ENCODE data around the gene PPP2R5B.
A peak's percentile ranks its signal among the peaks of the same experiment; 100 is the strongest.

PPP2R5B gene

DNA sequence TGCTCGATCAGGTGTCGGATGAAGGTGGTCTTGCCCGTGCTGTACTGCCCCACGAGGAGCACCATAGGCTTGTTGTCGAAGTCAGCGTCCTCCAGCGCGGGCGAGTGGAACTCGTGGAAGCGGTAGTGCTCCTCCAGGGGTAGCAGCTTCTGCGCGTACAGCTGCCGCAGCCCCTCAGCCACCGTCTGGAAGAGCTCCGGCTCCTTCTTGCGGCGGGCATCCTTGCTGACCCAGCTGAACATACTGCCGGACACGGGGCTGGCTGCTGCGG, 46.3 kb upstream of the PPP2R5B start (continued):
- TF ChIP-seq, protein P1, sequence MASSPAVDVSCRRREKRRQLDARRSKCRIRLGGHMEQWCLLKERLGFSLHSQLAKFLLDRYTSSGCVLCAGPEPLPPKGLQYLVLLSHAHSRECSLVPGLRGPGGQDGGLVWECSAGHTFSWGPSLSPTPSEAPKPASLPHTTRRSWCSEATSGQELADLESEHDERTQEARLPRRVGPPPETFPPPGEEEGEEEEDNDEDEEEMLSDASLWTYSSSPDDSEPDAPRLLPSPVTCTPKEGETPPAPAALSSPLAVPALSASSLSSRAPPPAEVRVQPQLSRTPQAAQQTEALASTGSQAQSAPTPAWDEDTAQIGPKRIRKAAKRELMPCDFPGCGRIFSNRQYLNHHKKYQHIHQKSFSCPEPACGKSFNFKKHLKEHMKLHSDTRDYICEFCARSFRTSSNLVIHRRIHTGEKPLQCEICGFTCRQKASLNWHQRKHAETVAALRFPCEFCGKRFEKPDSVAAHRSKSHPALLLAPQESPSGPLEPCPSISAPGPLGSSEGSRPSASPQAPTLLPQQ (tag by site-specific recombination; IDR thresholded peaks at IDR 0.05), result peak; percentile 72; the same call in 1 of the 2 replicates
- no peak for TF ChIP-seq ZNF146 (tag by site-specific recombination; IDR thresholded peaks at IDR 0.05)
- peak; percentile 65; the same call in 1 of the 2 replicates for TF ChIP-seq ZNF501 (tag by site-specific recombination; IDR thresholded peaks at IDR 0.05)
- 0 out of 2 replicates have a peak, but pooled peaks have one; percentile 23 for TF ChIP-seq ZNF76 (tag by site-specific recombination; IDR thresholded peaks at IDR 0.05; ENCODE audit: borderline replicate concordance, low read depth)
- no peak for TF ChIP-seq ZNF658 (tag by site-specific recombination; IDR thresholded peaks at IDR 0.05)
- no peak for TF ChIP-seq ZNF132 (tag by site-specific recombination; IDR thresholded peaks at IDR 0.05; ENCODE audit: borderline replicate concordance)
- TF ChIP-seq, protein P2, sequence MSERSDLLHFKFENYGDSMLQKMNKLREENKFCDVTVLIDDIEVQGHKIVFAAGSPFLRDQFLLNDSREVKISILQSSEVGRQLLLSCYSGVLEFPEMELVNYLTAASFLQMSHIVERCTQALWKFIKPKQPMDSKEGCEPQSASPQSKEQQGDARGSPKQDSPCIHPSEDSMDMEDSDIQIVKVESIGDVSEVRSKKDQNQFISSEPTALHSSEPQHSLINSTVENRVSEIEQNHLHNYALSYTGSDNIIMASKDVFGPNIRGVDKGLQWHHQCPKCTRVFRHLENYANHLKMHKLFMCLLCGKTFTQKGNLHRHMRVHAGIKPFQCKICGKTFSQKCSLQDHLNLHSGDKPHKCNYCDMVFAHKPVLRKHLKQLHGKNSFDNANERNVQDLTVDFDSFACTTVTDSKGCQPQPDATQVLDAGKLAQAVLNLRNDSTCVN (tag by site-specific recombination; optimal IDR thresholded peaks at IDR 0.05), result peak; percentile 84
- TF ChIP-seq ZNF2 (tag by site-specific recombination; IDR thresholded peaks at IDR 0.05), result peak; percentile 56; the same call in 1 of the 2 replicates
- peak; percentile 49; the same call in 1 of the 2 replicates for TF ChIP-seq ZNF394 (tag by site-specific recombination; IDR thresholded peaks at IDR 0.05; ENCODE audit: borderline replicate concordance)
- TF ChIP-seq ZSCAN30 (tag by site-specific recombination; IDR thresholded peaks at IDR 0.05), result 0 out of 2 replicates have a peak, but pooled peaks have one; percentile 9

DNA sequence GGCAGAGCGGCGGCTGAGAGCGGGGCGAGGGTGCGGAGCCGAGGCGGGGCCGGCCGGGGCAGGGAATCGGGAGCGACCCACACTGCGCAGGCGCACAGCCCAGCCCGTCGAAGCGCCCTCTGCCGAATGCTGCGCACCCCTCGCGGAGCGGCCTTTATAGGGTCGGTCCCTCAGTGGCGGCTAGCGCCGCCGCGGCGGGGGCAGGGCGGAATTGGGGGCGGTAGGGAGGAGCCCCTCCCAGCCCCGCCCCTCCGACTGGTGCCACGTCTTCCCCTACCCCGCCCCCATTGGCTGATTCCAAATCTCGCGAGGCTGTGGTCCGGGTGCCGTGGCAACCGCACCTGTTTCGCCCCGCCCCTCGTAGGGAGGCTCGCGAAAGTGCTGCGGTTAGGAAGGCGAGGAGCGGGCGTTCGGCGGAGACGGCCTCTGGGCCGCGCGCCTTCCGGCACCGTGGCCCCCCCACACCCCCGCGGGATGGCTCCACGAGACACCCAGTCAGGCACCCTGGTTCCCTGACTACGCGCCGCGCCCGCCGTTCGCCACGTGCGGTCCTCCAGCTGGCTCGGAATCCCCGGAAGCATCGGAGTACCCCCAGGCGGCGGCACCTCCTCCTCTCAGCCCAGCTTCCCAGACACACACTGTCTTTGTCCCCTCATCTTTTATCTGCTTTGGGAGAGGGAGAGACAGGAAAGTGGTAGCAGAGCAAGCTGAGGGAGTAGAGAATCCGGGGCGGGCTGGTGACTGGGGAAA, 45.8 kb upstream of the PPP2R5B start, which contains the start of gene EHD1:
Gene EHD1 (minus strand): TSS at position 128 of the 750 bp plus-strand sequence. CDS start 157 bp downstream, outside the sequence.
- Histone ChIP-seq H3K27ac (ENCODE audit: extremely low read depth, low read depth, low read length) (peak within 1 kb of the TSS; percentile 64; the same call in 1 of the 2 replicates), H3K4me3 (ENCODE audit: low read depth, low read length) (peak within 1 kb of the TSS; percentile 85), H3K4me1 (ENCODE audit: control insufficient read depth, insufficient read depth, low read length) (no peaks in the 10 kb centered on the region), H3K36me3 (ENCODE audit: control insufficient read depth in 2 of 2, insufficient read depth in 1 of 2, low read length in 2 of 2) (peaks cover 0 to 9% of the 10 kb centered on the region in 2 experiments; a peak in 1 of 3 replicates), H3K9me3 (ENCODE audit: control insufficient read depth, insufficient read depth, low read depth, low read length) (no peaks in the 10 kb centered on the region)
- ChIA-PET POLR2A (interaction anchor here (0.6 to 2.8 kb wide), 12 partner anchors 10 to 1009 kb away, joined by 3 to 23 read pairs (median 4); partner anchors contain the start of genes FIBP, MEN1 and SF1), CTCF (interaction anchor here (0.6 to 4.6 kb wide), 10 partner anchors 10 to 482 kb away, joined by 3 to 27 read pairs (median 6); no protein-coding TSS in a partner anchor)
- TF ChIP-seq, protein P3, sequence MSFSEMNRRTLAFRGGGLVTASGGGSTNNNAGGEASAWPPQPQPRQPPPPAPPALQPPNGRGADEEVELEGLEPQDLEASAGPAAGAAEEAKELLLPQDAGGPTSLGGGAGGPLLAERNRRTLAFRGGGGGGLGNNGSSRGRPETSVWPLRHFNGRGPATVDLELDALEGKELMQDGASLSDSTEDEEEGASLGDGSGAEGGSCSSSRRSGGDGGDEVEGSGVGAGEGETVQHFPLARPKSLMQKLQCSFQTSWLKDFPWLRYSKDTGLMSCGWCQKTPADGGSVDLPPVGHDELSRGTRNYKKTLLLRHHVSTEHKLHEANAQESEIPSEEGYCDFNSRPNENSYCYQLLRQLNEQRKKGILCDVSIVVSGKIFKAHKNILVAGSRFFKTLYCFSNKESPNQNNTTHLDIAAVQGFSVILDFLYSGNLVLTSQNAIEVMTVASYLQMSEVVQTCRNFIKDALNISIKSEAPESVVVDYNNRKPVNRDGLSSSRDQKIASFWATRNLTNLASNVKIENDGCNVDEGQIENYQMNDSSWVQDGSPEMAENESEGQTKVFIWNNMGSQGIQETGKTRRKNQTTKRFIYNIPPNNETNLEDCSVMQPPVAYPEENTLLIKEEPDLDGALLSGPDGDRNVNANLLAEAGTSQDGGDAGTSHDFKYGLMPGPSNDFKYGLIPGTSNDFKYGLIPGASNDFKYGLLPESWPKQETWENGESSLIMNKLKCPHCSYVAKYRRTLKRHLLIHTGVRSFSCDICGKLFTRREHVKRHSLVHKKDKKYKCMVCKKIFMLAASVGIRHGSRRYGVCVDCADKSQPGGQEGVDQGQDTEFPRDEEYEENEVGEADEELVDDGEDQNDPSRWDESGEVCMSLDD (tag by site-specific recombination; IDR thresholded peaks at IDR 0.05), result 0 out of 2 replicates have a peak, but pooled peaks have one; percentile 24
- TF ChIP-seq, protein P4, sequence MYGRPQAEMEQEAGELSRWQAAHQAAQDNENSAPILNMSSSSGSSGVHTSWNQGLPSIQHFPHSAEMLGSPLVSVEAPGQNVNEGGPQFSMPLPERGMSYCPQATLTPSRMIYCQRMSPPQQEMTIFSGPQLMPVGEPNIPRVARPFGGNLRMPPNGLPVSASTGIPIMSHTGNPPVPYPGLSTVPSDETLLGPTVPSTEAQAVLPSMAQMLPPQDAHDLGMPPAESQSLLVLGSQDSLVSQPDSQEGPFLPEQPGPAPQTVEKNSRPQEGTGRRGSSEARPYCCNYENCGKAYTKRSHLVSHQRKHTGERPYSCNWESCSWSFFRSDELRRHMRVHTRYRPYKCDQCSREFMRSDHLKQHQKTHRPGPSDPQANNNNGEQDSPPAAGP (tag by site-specific recombination; IDR thresholded peaks at IDR 0.05), result peak; percentile 65; the same call in 1 of the 2 replicates
- TF ChIP-seq ZNF354C (tag by site-specific recombination; IDR thresholded peaks at IDR 0.05; ENCODE audit: borderline replicate concordance, low read depth) (no peak), ZNF529 (tag by site-specific recombination; IDR thresholded peaks at IDR 0.05; ENCODE audit: insufficient replicate concordance) (no peak), ZNF23 (tag by site-specific recombination; IDR thresholded peaks at IDR 0.05; ENCODE audit: borderline replicate concordance) (no peak), KLF9 (tag by site-specific recombination; IDR thresholded peaks at IDR 0.05; ENCODE audit: low read depth) (peak; percentile 75), ZNF391 (tag by site-specific recombination; IDR thresholded peaks at IDR 0.05; ENCODE audit: borderline replicate concordance, low read depth) (no peak; the same call in 1 of the 2 replicates), ZNF830 (tag by site-specific recombination; IDR thresholded peaks at IDR 0.05; ENCODE audit: low read depth) (no peak), ZNF521 (tag by site-specific recombination; IDR thresholded peaks at IDR 0.05) (no peak), ZNF114 (tag by site-specific recombination; IDR thresholded peaks at IDR 0.05) (no peak), ZXDB (tag by site-specific recombination; IDR thresholded peaks at IDR 0.05) (peak; percentile 58; the same call in 1 of the 2 replicates), GLI4 (tag by site-specific recombination; IDR thresholded peaks at IDR 0.05) (no peak), ZSCAN30 (tag by site-specific recombination; IDR thresholded peaks at IDR 0.05) (0 out of 2 replicates have a peak, but pooled peaks have one; percentile 13), GLIS1 (tag by site-specific recombination; IDR thresholded peaks at IDR 0.05) (peak; percentile 55)
- TF ChIP-seq, protein P5, sequence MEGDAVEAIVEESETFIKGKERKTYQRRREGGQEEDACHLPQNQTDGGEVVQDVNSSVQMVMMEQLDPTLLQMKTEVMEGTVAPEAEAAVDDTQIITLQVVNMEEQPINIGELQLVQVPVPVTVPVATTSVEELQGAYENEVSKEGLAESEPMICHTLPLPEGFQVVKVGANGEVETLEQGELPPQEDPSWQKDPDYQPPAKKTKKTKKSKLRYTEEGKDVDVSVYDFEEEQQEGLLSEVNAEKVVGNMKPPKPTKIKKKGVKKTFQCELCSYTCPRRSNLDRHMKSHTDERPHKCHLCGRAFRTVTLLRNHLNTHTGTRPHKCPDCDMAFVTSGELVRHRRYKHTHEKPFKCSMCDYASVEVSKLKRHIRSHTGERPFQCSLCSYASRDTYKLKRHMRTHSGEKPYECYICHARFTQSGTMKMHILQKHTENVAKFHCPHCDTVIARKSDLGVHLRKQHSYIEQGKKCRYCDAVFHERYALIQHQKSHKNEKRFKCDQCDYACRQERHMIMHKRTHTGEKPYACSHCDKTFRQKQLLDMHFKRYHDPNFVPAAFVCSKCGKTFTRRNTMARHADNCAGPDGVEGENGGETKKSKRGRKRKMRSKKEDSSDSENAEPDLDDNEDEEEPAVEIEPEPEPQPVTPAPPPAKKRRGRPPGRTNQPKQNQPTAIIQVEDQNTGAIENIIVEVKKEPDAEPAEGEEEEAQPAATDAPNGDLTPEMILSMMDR (tag by site-specific recombination; IDR thresholded peaks at IDR 0.05), result peak; percentile 89
- TF ChIP-seq, protein P6, sequence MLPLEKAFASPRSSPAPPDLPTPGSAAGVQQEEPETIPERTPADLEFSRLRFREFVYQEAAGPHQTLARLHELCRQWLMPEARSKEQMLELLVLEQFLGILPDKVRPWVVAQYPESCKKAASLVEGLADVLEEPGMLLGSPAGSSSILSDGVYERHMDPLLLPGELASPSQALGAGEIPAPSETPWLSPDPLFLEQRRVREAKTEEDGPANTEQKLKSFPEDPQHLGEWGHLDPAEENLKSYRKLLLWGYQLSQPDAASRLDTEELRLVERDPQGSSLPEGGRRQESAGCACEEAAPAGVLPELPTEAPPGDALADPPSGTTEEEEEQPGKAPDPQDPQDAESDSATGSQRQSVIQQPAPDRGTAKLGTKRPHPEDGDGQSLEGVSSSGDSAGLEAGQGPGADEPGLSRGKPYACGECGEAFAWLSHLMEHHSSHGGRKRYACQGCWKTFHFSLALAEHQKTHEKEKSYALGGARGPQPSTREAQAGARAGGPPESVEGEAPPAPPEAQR (tag by site-specific recombination; IDR thresholded peaks at IDR 0.05), result no peak

Measured in HEK293 (cell line).